Activated naive CD4-positive, alpha-beta T cell treated with anti-CD3 and anti-CD28 coated beads, Interleukin-2, amount 50 U/mL, for 24 hours (primary cell): ENCODE results near the gene PIAS1.
"Not testable (repeated sequence)": the region's sequence is repeated elsewhere in the genome, so short reads cannot be mapped to it uniquely, and the experiment has no call there.

Experiments used
- H3K27ac Mint-ChIP-seq: one replicate; pipeline ENCODE4 v1.8.0; 2021; ENCODE audit warnings: mild to moderate bottlenecking, mixed read lengths
- H3K27me3 Mint-ChIP-seq: one replicate; pipeline ENCODE4 v1.8.0; 2021; ENCODE audit warnings: mixed read lengths
- H3K36me3 Mint-ChIP-seq: one replicate; pipeline ENCODE4 v1.8.0; 2021; ENCODE audit warnings: mixed read lengths
- H3K4me1 Mint-ChIP-seq: one replicate; pipeline ENCODE4 v1.8.0; 2021; ENCODE audit warnings: mixed read lengths
- H3K4me3 Mint-ChIP-seq: one replicate; pipeline ENCODE4 v1.8.0; 2021; ENCODE audit warnings: mild to moderate bottlenecking, mixed read lengths
- H3K9me3 Mint-ChIP-seq: one replicate; pipeline ENCODE4 v1.8.0; 2021; ENCODE audit warnings: mixed read lengths

Gene PIAS1

GRCh38 chr15:68157074-68157473 is 103.0 kb downstream of the PIAS1 start:
- Mint-ChIP-seq H3K4me3 (no peak overlapping the region), H3K27me3 (no peaks in the 10 kb centered on the region), H3K27ac (no peak overlapping the region), H3K9me3 (no peaks in the 10 kb centered on the region), H3K4me1 (peaks cover 10% of the 10 kb centered on the region), H3K36me3 (peaks cover 27% of the 10 kb centered on the region)

GRCh38 chr15:68158046-68158628 is 104.0 kb downstream of the PIAS1 start:
- H3K36me3 Mint-ChIP-seq, result peaks cover 28% of the 10 kb centered on the region
- peaks cover 7% of the 10 kb centered on the region for H3K4me1 Mint-ChIP-seq
- no peak overlapping the region for H3K4me3 Mint-ChIP-seq

GRCh38 chr15:68163191-68163590 is 109.1 kb downstream of the PIAS1 start:
- H3K27ac Mint-ChIP-seq, result no peak overlapping the region
- H3K4me1 Mint-ChIP-seq, result peaks cover 12% of the 10 kb centered on the region
- no peaks in the 10 kb centered on the region for H3K9me3 Mint-ChIP-seq
- no peaks in the 10 kb centered on the region for H3K27me3 Mint-ChIP-seq
- H3K4me3 Mint-ChIP-seq, result no peak overlapping the region
- H3K36me3 Mint-ChIP-seq, result peaks cover 27% of the 10 kb centered on the region

More at GRCh38 chr15:68158046-68158628, 104.0 kb downstream of the PIAS1 start:
- Mint-ChIP-seq H3K27me3 (no peaks in the 10 kb centered on the region), H3K27ac (no peak overlapping the region), H3K9me3 (no peaks in the 10 kb centered on the region)

- Mint-ChIP-seq H3K4me3 (no peak overlapping the region), H3K27me3 (no peaks in the 10 kb centered on the region), H3K9me3 (no peaks in the 10 kb centered on the region), H3K36me3 (peaks cover 12% of the 10 kb centered on the region), H3K27ac (no peak overlapping the region), H3K4me1 (peaks cover 9% of the 10 kb centered on the region)
Measured at GRCh38 chr15:68166847-68167246, 112.7 kb downstream of the PIAS1 start.

GRCh38 chr15:68172037-68172436 is 117.9 kb downstream of the PIAS1 start:
- H3K4me3 Mint-ChIP-seq, H3K36me3 Mint-ChIP-seq, H3K9me3 Mint-ChIP-seq, H3K4me1 Mint-ChIP-seq, H3K27me3 Mint-ChIP-seq, H3K27ac Mint-ChIP-seq: not testable (repeated sequence)

GRCh38 chr15:68173119-68173518 is 119.0 kb downstream of the PIAS1 start:
- no peak overlapping the region for H3K4me3 Mint-ChIP-seq
- H3K36me3 Mint-ChIP-seq, result peaks cover 7% of the 10 kb centered on the region

GRCh38 chr15:68175526-68175925 is 121.4 kb downstream of the PIAS1 start:
- H3K27ac Mint-ChIP-seq, result no peak overlapping the region
- no peaks in the 10 kb centered on the region for H3K9me3 Mint-ChIP-seq
- H3K27me3 Mint-ChIP-seq, result no peaks in the 10 kb centered on the region
- peaks cover 3% of the 10 kb centered on the region for H3K4me1 Mint-ChIP-seq
- peaks cover 7% of the 10 kb centered on the region for H3K36me3 Mint-ChIP-seq
- H3K4me3 Mint-ChIP-seq, result no peak overlapping the region

More at GRCh38 chr15:68173119-68173518, 119.0 kb downstream of the PIAS1 start:
- Mint-ChIP-seq H3K27ac (no peak overlapping the region), H3K4me1 (peaks cover 3% of the 10 kb centered on the region), H3K27me3 (no peaks in the 10 kb centered on the region), H3K9me3 (no peaks in the 10 kb centered on the region)

- no peak overlapping the region for H3K27ac Mint-ChIP-seq
- H3K36me3 Mint-ChIP-seq, result peaks cover 6% of the 10 kb centered on the region
- no peaks in the 10 kb centered on the region for H3K9me3 Mint-ChIP-seq
- H3K4me1 Mint-ChIP-seq, result peaks cover 3% of the 10 kb centered on the region
- H3K4me3 Mint-ChIP-seq, result no peak overlapping the region
- H3K27me3 Mint-ChIP-seq, result no peaks in the 10 kb centered on the region
Measured at GRCh38 chr15:68176601-68177000, 122.5 kb downstream of the PIAS1 start.

- H3K4me1 Mint-ChIP-seq, result peaks cover 3% of the 10 kb centered on the region
- H3K4me3 Mint-ChIP-seq, result no peak overlapping the region
- no peaks in the 10 kb centered on the region for H3K27me3 Mint-ChIP-seq
- no peaks in the 10 kb centered on the region for H3K9me3 Mint-ChIP-seq
- peak overlapping the region; percentile 38 for H3K27ac Mint-ChIP-seq
- H3K36me3 Mint-ChIP-seq, result peaks cover 6% of the 10 kb centered on the region
Measured at GRCh38 chr15:68177742-68178141, 123.6 kb downstream of the PIAS1 start.

- H3K4me1 Mint-ChIP-seq, result no peaks in the 10 kb centered on the region
- H3K27ac Mint-ChIP-seq, result no peak overlapping the region
- no peak overlapping the region for H3K4me3 Mint-ChIP-seq
- H3K27me3 Mint-ChIP-seq, result no peaks in the 10 kb centered on the region
- no peaks in the 10 kb centered on the region for H3K9me3 Mint-ChIP-seq
- peaks cover 15% of the 10 kb centered on the region for H3K36me3 Mint-ChIP-seq
Measured at GRCh38 chr15:68183616-68184315, 129.7 kb downstream of the PIAS1 start.

GRCh38 chr15:68184616-68185480 is 130.7 kb downstream of the PIAS1 start:
- peak overlapping the region; percentile 35 for H3K27ac Mint-ChIP-seq
- H3K4me3 Mint-ChIP-seq, result no peak overlapping the region
- no peaks in the 10 kb centered on the region for H3K27me3 Mint-ChIP-seq
- H3K36me3 Mint-ChIP-seq, result peaks cover 15% of the 10 kb centered on the region
- no peaks in the 10 kb centered on the region for H3K4me1 Mint-ChIP-seq
- H3K9me3 Mint-ChIP-seq, result no peaks in the 10 kb centered on the region

GRCh38 chr15:68186671-68187397 is 132.7 kb downstream of the PIAS1 start:
- H3K9me3 Mint-ChIP-seq, result no peaks in the 10 kb centered on the region
- peaks cover 13% of the 10 kb centered on the region for H3K36me3 Mint-ChIP-seq
- H3K27ac Mint-ChIP-seq, result no peak overlapping the region
- no peaks in the 10 kb centered on the region for H3K27me3 Mint-ChIP-seq
- no peaks in the 10 kb centered on the region for H3K4me1 Mint-ChIP-seq
- no peak overlapping the region for H3K4me3 Mint-ChIP-seq

GRCh38 chr15:68187559-68187958 is 133.4 kb downstream of the PIAS1 start:
- H3K36me3 Mint-ChIP-seq, result peaks cover 18% of the 10 kb centered on the region
- no peak overlapping the region for H3K27ac Mint-ChIP-seq
- H3K4me3 Mint-ChIP-seq, result no peak overlapping the region
- no peaks in the 10 kb centered on the region for H3K4me1 Mint-ChIP-seq
- H3K9me3 Mint-ChIP-seq, result no peaks in the 10 kb centered on the region
- no peaks in the 10 kb centered on the region for H3K27me3 Mint-ChIP-seq

- Mint-ChIP-seq H3K4me3 (no peak overlapping the region), H3K9me3 (no peaks in the 10 kb centered on the region), H3K36me3 (peaks cover 16% of the 10 kb centered on the region), H3K27ac (peak overlapping the region; percentile 11), H3K27me3 (no peaks in the 10 kb centered on the region), H3K4me1 (peaks cover 3% of the 10 kb centered on the region)
Measured at GRCh38 chr15:68188647-68189046, 134.5 kb downstream of the PIAS1 start.

GRCh38 chr15:68190048-68190447 is 135.9 kb downstream of the PIAS1 start:
- Mint-ChIP-seq H3K4me1 (peaks cover 3% of the 10 kb centered on the region), H3K4me3 (no peak overlapping the region), H3K27me3 (no peaks in the 10 kb centered on the region), H3K36me3 (peaks cover 16% of the 10 kb centered on the region), H3K27ac (no peak overlapping the region), H3K9me3 (no peaks in the 10 kb centered on the region)
